Measurements from ENCODE around the gene PREB. TPM values are rescaled to one million over a fixed set of nuclear protein-coding genes. Genes with fewer than 3 reads are reported as not detected.

The PREB gene
- total and polyA plus RNA-seq, 2 donors (not counting 3 experiments of a cell fraction or from before 2014, with no cell fraction given): 47.2 to 73.3 TPM

- H3K27ac ChIP-seq (ENCODE audit: insufficient read depth, low read depth, low read length): no peak overlapping the region
- no peak overlapping the region for H2AFZ ChIP-seq (ENCODE audit: low read depth, low read length)
- H3K4me3 ChIP-seq (replicated peaks in 1 of 3; ENCODE audit: insufficient read depth in 1 of 3, low read depth in 1 of 3, low read length in 3 of 3): no peak overlapping the region
- H3K4me2 ChIP-seq (ENCODE audit: insufficient read depth, low read length): no peak overlapping the region
- H3K9me1 ChIP-seq (replicated peaks; ENCODE audit: control insufficient read depth, extremely low read depth, insufficient read depth, low read length): no peaks in the 10 kb centered on the region
- no TSS peak for BruUV-seq (replicated peaks)
- H3K36me3 ChIP-seq (ENCODE audit: control insufficient read depth in 2 of 2, extremely low read depth in 1 of 2, insufficient read depth in 2 of 2, low read length in 2 of 2): no peaks in the 10 kb centered on the region
- ChIA-PET POLR2A (no interaction called here), CTCF (interaction anchor here (1.7 to 2.8 kb wide), 2 partner anchors 9 to 13 kb away, joined by 8 to 17 read pairs; no protein-coding TSS in a partner anchor)
- DNase-seq (ENCODE audit: low read depth, low spot score): no peak
- H3K27me3 ChIP-seq (ENCODE audit: control insufficient read depth in 2 of 2, insufficient read depth in 2 of 2, low read length in 2 of 2): peaks cover 17 to 20% of the 10 kb centered on the region in 2 experiments
- no peaks in the 10 kb centered on the region for H3K9me3 ChIP-seq (replicated peaks; ENCODE audit: control insufficient read depth, insufficient read depth, low read length)
- no peaks in the 10 kb centered on the region for H3K4me1 ChIP-seq (ENCODE audit: control insufficient read depth, extremely low read depth, insufficient read depth, low read length)
- H4K20me1 ChIP-seq (replicated peaks; ENCODE audit: control insufficient read depth, extremely low read depth, insufficient read depth, low read length): no peaks in the 10 kb centered on the region
- no peaks in the 10 kb centered on the region for H3K79me2 ChIP-seq (ENCODE audit: control insufficient read depth, insufficient read depth, low read length)
- no peak for FAIRE-seq
- intact Hi-C loops (cut with micrococcal nuclease) (no loop called here), dilution Hi-C loops (cut with MboI; ENCODE audit: extremely low pct_ligation_motif_present, low sequenced_read_pairs) (no loop called here)
- TF ChIP-seq CTCF (IDR thresholded peaks at IDR 0.05; ENCODE audit: extremely low read depth in 1 of 2, insufficient read depth in 1 of 2, low read depth in 1 of 2, low read length in 2 of 2): no peak
- TF ChIP-seq GATA2 (IDR thresholded peaks at IDR 0.05; ENCODE audit: insufficient read depth, insufficient read length, low read depth, low read length): no peak
- TF ChIP-seq POLR2AphosphoS5 (IDR thresholded peaks at IDR 0.05; ENCODE audit: insufficient read depth, low read depth, low read length): no peak
- TF ChIP-seq JUN (IDR thresholded peaks at IDR 0.05; ENCODE audit: borderline replicate concordance, insufficient read depth, insufficient read length, low read depth): no peak
- no peak overlapping the region for H3K9ac ChIP-seq (replicated peaks; ENCODE audit: extremely low read depth, insufficient read depth, low read length)
Measured at GRCh38 chr2:27182346-27182745, 47.9 kb upstream of the PREB start.

GRCh38 chr2:27179344-27180000 is 45.0 kb upstream of the PREB start:
- H3K4me3 ChIP-seq (replicated peaks in 1 of 3; ENCODE audit: insufficient read depth in 1 of 3, low read depth in 1 of 3, low read length in 3 of 3): no peak overlapping the region
- no peaks in the 10 kb centered on the region for H3K36me3 ChIP-seq (ENCODE audit: control insufficient read depth in 2 of 2, extremely low read depth in 1 of 2, insufficient read depth in 2 of 2, low read length in 2 of 2)
- dilution Hi-C loops (cut with MboI; ENCODE audit: extremely low pct_ligation_motif_present, low sequenced_read_pairs): no loop called here
- intact Hi-C loops (cut with micrococcal nuclease): no loop called here
- no peaks in the 10 kb centered on the region for H3K9me1 ChIP-seq (replicated peaks; ENCODE audit: control insufficient read depth, extremely low read depth, insufficient read depth, low read length)
- no peak overlapping the region for H3K27ac ChIP-seq (ENCODE audit: insufficient read depth, low read depth, low read length)
- no peaks in the 10 kb centered on the region for H3K9me3 ChIP-seq (replicated peaks; ENCODE audit: control insufficient read depth, insufficient read depth, low read length)
- CTCF ChIA-PET: interaction anchor here (0.8 kb wide), 1 partner anchor 12 kb away, joined by 5 read pairs; no protein-coding TSS in a partner anchor
- no peaks in the 10 kb centered on the region for H3K4me1 ChIP-seq (ENCODE audit: control insufficient read depth, extremely low read depth, insufficient read depth, low read length)
- FAIRE-seq (no peak), DNase-seq (ENCODE audit: low read depth, low spot score) (no peak)
- H4K20me1 ChIP-seq (replicated peaks; ENCODE audit: control insufficient read depth, extremely low read depth, insufficient read depth, low read length): no peaks in the 10 kb centered on the region
- no peak overlapping the region for H3K9ac ChIP-seq (replicated peaks; ENCODE audit: extremely low read depth, insufficient read depth, low read length)
- H2AFZ ChIP-seq (ENCODE audit: low read depth, low read length): no peak overlapping the region
- no peaks in the 10 kb centered on the region for H3K79me2 ChIP-seq (ENCODE audit: control insufficient read depth, insufficient read depth, low read length)
- POLR2A ChIA-PET: no interaction called here
- BruUV-seq (replicated peaks): no TSS peak
- H3K27me3 ChIP-seq (ENCODE audit: control insufficient read depth in 2 of 2, insufficient read depth in 2 of 2, low read length in 2 of 2): peaks cover 12 to 16% of the 10 kb centered on the region in 2 experiments
- H3K4me2 ChIP-seq (ENCODE audit: insufficient read depth, low read length): no peak overlapping the region
- TF ChIP-seq FOS (IDR thresholded peaks at IDR 0.05; ENCODE audit: borderline replicate concordance, insufficient read depth, low read length) (no peak), CTCF (IDR thresholded peaks at IDR 0.05; ENCODE audit: extremely low read depth in 1 of 2, insufficient read depth in 1 of 2, low read depth in 1 of 2, low read length in 2 of 2) (no peak), JUN (IDR thresholded peaks at IDR 0.05; ENCODE audit: borderline replicate concordance, insufficient read depth, insufficient read length, low read depth) (no peak), POLR2A (IDR thresholded peaks at IDR 0.05; ENCODE audit: low read depth, low read length) (no peak), MYC (IDR thresholded peaks at IDR 0.05; ENCODE audit: low read depth, low read length) (no peak), EZH2 (IDR thresholded peaks at IDR 0.05; ENCODE audit: borderline replicate concordance, low read depth, low read length, severe bottlenecking) (no peak), GATA2 (IDR thresholded peaks at IDR 0.05; ENCODE audit: insufficient read depth, insufficient read length, low read depth, low read length) (no peak)
